Uterus (tissue), 2 donors: ENCODE measurements around the gene C1GALT1.

Experiments
- CTCF ChIP-seq, 4 experiments: fragments of 200-600 bp in 2 of 4; fragments of 450-650 bp in 2 of 4; sonication (generic) in 2 of 4; IDR thresholded peaks; one replicate each; pipeline ENCODE4 v1.5.1; 2016 to 2019; ENCODE audit warnings: antibody characterized with exemption in 4 of 4, mild to moderate bottlenecking in 2 of 4, moderate library complexity in 1 of 4
- POLR2A ChIP-seq, 2 donors: fragments of 450-650 bp; IDR thresholded peaks; one replicate each; pipeline ENCODE4 v1.6.1; 2016; ENCODE audit warnings: antibody characterized with exemption in 2 of 2, mild to moderate bottlenecking in 1 of 2, moderate library complexity in 1 of 2

GRCh38 chr7:7274782-7275181, 92.4 kb downstream of the C1GALT1 start:
- TF ChIP-seq CTCF (IDR thresholded peaks at IDR 0.05), result no peak
- no peak for TF ChIP-seq POLR2A (IDR thresholded peaks at IDR 0.05)
